GM23338 (cell line): Measurements from ENCODE around the gene EGFL8. TPM values are rescaled to one million over a fixed set of nuclear protein-coding genes. Genes with fewer than 3 reads are reported as not detected.

ENCODE experiments used
- ATAC-seq: fragments of 200-7000 bp; cut with Tn5 transposase; 3 replicates; pipeline ENCODE4 v1.9.1; 2020
- DNase-seq: peaks from one replicate; pipeline ENCODE4 v3.0.0-alpha.2; 2015; ENCODE audit warnings: low spot score
- H2AFZ ChIP-seq: fragments of 200-600 bp; sonication (generic); 2 replicates; pipeline ENCODE4 v1.8.0; 2016; ENCODE audit warnings: antibody characterized with exemption, mild to moderate bottlenecking, moderate library complexity
- H3F3A ChIP-seq: fragments of 200-600 bp; sonication (generic); replicated peaks from 2 replicates; pipeline ENCODE4 v1.8.0; 2017; ENCODE audit warnings: antibody characterized with exemption, mixed run types, low read depth
- H3K27ac ChIP-seq: fragments of 200-600 bp; sonication (generic); 2 replicates; pipeline ENCODE4 v1.6.1; 2016; ENCODE audit warnings: low read depth
- H3K27me3 ChIP-seq: fragments of 200-600 bp; sonication (generic); 2 replicates; pipeline ENCODE4 v1.8.0; 2016; ENCODE audit warnings: mild to moderate bottlenecking, mixed run types, moderate library complexity; ENCODE audit not compliant: insufficient read depth
- H3K36me3 ChIP-seq: fragments of 200-600 bp; sonication (generic); 2 replicates; pipeline ENCODE4 v1.8.0; 2016; ENCODE audit warnings: mild to moderate bottlenecking; ENCODE audit not compliant: insufficient read depth
- H3K4me1 ChIP-seq: fragments of 200-600 bp; sonication (generic); 2 replicates; pipeline ENCODE4 v1.8.0; 2016; ENCODE audit warnings: mild to moderate bottlenecking, moderate library complexity; ENCODE audit not compliant: insufficient read depth
- H3K4me2 ChIP-seq: fragments of 200-600 bp; sonication (generic); 2 replicates; pipeline ENCODE4 v1.7.1; 2017; ENCODE audit warnings: mixed run types
- H3K4me3 ChIP-seq: fragments of 200-600 bp; sonication (generic); 2 replicates; pipeline ENCODE4 v1.6.1; 2016; ENCODE audit warnings: mixed run types
- H3K79me2 ChIP-seq: fragments of 200-600 bp; sonication (generic); replicated peaks from 2 replicates; pipeline ENCODE4 v1.8.0; 2017; ENCODE audit warnings: mild to moderate bottlenecking; ENCODE audit not compliant: insufficient read depth
- H3K9me2 ChIP-seq: fragments of 200-600 bp; sonication (generic); 2 replicates; pipeline ENCODE4 v1.8.0; 2017; ENCODE audit not compliant: insufficient read depth
- H4K20me1 ChIP-seq: fragments of 200-600 bp; sonication (generic); replicated peaks from 2 replicates; pipeline ENCODE4 v1.8.0; 2017; ENCODE audit warnings: mild to moderate bottlenecking; ENCODE audit not compliant: insufficient read depth
- H3K27ac Mint-ChIP-seq: 2 replicates; pipeline ENCODE4 v1.8.0; 2020; ENCODE audit warnings: inconsistent platforms, mild to moderate bottlenecking, moderate library complexity, mixed read lengths
- H3K27me3 Mint-ChIP-seq: 3 replicates; pipeline ENCODE4 v1.8.0; 2022; ENCODE audit warnings: low read depth, mild to moderate bottlenecking, moderate library complexity, mixed read lengths, inconsistent platforms; ENCODE audit not compliant: insufficient read depth, poor library complexity
- H3K36me3 Mint-ChIP-seq: 3 replicates; pipeline ENCODE4 v1.8.0; 2021; ENCODE audit warnings: low read depth, mild to moderate bottlenecking, inconsistent platforms, moderate library complexity, mixed read lengths
- H3K4me1 Mint-ChIP-seq: 3 replicates; pipeline ENCODE4 v1.8.0; 2020; ENCODE audit warnings: mild to moderate bottlenecking, inconsistent platforms, mixed read lengths
- H3K4me3 Mint-ChIP-seq: 3 replicates; pipeline ENCODE4 v1.8.0; 2021; ENCODE audit warnings: moderate library complexity, mild to moderate bottlenecking, inconsistent platforms, mixed read lengths
- H3K9me3 Mint-ChIP-seq: 3 replicates; pipeline ENCODE4 v1.8.0; 2020; ENCODE audit warnings: moderate library complexity, mild to moderate bottlenecking, inconsistent platforms, mixed read lengths
- CREB1 ChIP-seq: fragments of 250-450 bp; sonication (Bioruptor Pico); IDR thresholded peaks from 2 replicates; pipeline ENCODE4 v1.5.0; 2020; ENCODE audit warnings: low read depth, mild to moderate bottlenecking, moderate library complexity
- EZH2 ChIP-seq: fragments of 200-600 bp; sonication (generic); IDR thresholded peaks from one replicate; pipeline ENCODE4 v1.8.0; 2017; ENCODE audit warnings: antibody characterized with exemption, mild to moderate bottlenecking, low read depth; ENCODE audit not compliant: unreplicated experiment
- EZH2phosphoT487 ChIP-seq: fragments of 200-600 bp; sonication (generic); IDR thresholded peaks from one replicate; pipeline ENCODE4 v1.8.1; 2018; ENCODE audit warnings: antibody characterized with exemption; ENCODE audit not compliant: unreplicated experiment
- JUNB ChIP-seq: IDR thresholded peaks from one replicate; pipeline ENCODE4 v1.6.1; 2016; ENCODE audit warnings: antibody characterized with exemption; ENCODE audit not compliant: unreplicated experiment
- NANOG ChIP-seq: IDR thresholded peaks from 2 replicates; pipeline ENCODE4 v1.6.1; 2016; ENCODE audit warnings: antibody characterized with exemption, borderline replicate concordance
- POLR2AphosphoS5 ChIP-seq: IDR thresholded peaks from 2 replicates; pipeline ENCODE4 v1.6.1; 2016; ENCODE audit warnings: antibody characterized with exemption, low read depth
- STAT1 ChIP-seq: IDR thresholded peaks from one replicate; pipeline ENCODE4 v1.6.1; 2016; ENCODE audit warnings: antibody characterized with exemption; ENCODE audit not compliant: unreplicated experiment
- ZNF114 ChIP-seq: fragments of 250-450 bp; sonication (Bioruptor Pico); IDR thresholded peaks from 2 replicates; pipeline ENCODE4 v1.5.0; 2020; ENCODE audit warnings: mild to moderate bottlenecking, moderate library complexity
- ZNF331 ChIP-seq: fragments of 250-450 bp; sonication (Bioruptor Pico); IDR thresholded peaks from 2 replicates; pipeline ENCODE4 v1.5.0; 2020; ENCODE audit warnings: low read depth, mild to moderate bottlenecking, moderate library complexity
- ZNF462 ChIP-seq: fragments of 250-450 bp; sonication (Bioruptor Pico); IDR thresholded peaks from 2 replicates; pipeline ENCODE4 v1.5.0; 2020; ENCODE audit warnings: mild to moderate bottlenecking, moderate library complexity
- polyA plus RNA-seq: library from polyadenylated mRNA; unstranded; fragments of >200 nt; fragmentation: Nextera tagmentation; extraction: Ambion mirVana; gene quantifications from 2 replicates; pipeline ENCODE4 v1.2.1, GENCODE V29; 2016
- total RNA-seq: library from RNA; depleted of rRNA; stranded (reverse); fragments of >200 nt; shearing (Covaris generic); gene quantifications from 2 replicates; pipeline ENCODE4 v1.2.3, GENCODE V29; 2014
- TF ChIP-seq, protein P1 (sequence below): IDR thresholded peaks from one replicate; pipeline ENCODE4 v1.6.1; 2018; ENCODE audit warnings: antibody characterized with exemption; ENCODE audit not compliant: unreplicated experiment
- TF ChIP-seq, protein P2 (sequence below): IDR thresholded peaks from 2 replicates; pipeline ENCODE4 v1.6.1; 2016; ENCODE audit warnings: antibody characterized with exemption

EGFL8 gene
- total and polyA plus RNA-seq, 2 experiments from 2014 or later: 6.1 to 7.4 TPM

GRCh38 chr6:32132110-32132509 lies 32.3 kb upstream of the EGFL8 start:
- Histone ChIP-seq H3K4me1 (peaks cover 18% of the 10 kb centered on the region), H3K36me3 (no peaks in the 10 kb centered on the region), H3K4me2 (no peak overlapping the region), H3K27ac (no peak overlapping the region), H3K79me2 (peaks cover 10% of the 10 kb centered on the region), H3K4me3 (no peak overlapping the region), H3K9me2 (no peaks in the 10 kb centered on the region), H4K20me1 (no peaks in the 10 kb centered on the region), H3F3A (peaks cover 9% of the 10 kb centered on the region; the same call in 1 of the 2 replicates), H2AFZ (no peak overlapping the region), H3K27me3 (no peaks in the 10 kb centered on the region)
- Mint-ChIP-seq H3K36me3 (no peaks in the 10 kb centered on the region; the same call in 2 of the 3 replicates), H3K4me3 (no peak overlapping the region), H3K27ac (no peak overlapping the region), H3K9me3 (no peaks in the 10 kb centered on the region), H3K4me1 (peaks cover 18% of the 10 kb centered on the region), H3K27me3 (peaks cover 11% of the 10 kb centered on the region)
- DNase-seq: no peak
- no peak for TF ChIP-seq EZH2phosphoT487
- ATAC-seq: no peak

GRCh38 chr6:32133786-32134185 lies 30.6 kb upstream of the EGFL8 start:
- Histone ChIP-seq H3K79me2 (peaks cover 7% of the 10 kb centered on the region; the same call in 1 of the 2 replicates), H3K27me3 (no peaks in the 10 kb centered on the region), H3K4me1 (peaks cover 12% of the 10 kb centered on the region), H3F3A (0 out of 2 replicates have a peak, but pooled peaks cover 3% of the 10 kb centered on the region), H3K27ac (no peak overlapping the region), H2AFZ (no peak overlapping the region), H3K4me2 (no peak overlapping the region), H4K20me1 (no peaks in the 10 kb centered on the region), H3K4me3 (no peak overlapping the region), H3K36me3 (no peaks in the 10 kb centered on the region), H3K9me2 (no peaks in the 10 kb centered on the region)
- H3K27me3 Mint-ChIP-seq: peaks cover 5% of the 10 kb centered on the region
- no peak overlapping the region for H3K27ac Mint-ChIP-seq
- ATAC-seq: no peak
- no peak for DNase-seq
- no peaks in the 10 kb centered on the region for H3K36me3 Mint-ChIP-seq
- no peaks in the 10 kb centered on the region for H3K9me3 Mint-ChIP-seq
- no peak overlapping the region for H3K4me3 Mint-ChIP-seq
- peaks cover 9% of the 10 kb centered on the region; the same call in 2 of the 3 replicates for H3K4me1 Mint-ChIP-seq
- TF ChIP-seq, protein P1, sequence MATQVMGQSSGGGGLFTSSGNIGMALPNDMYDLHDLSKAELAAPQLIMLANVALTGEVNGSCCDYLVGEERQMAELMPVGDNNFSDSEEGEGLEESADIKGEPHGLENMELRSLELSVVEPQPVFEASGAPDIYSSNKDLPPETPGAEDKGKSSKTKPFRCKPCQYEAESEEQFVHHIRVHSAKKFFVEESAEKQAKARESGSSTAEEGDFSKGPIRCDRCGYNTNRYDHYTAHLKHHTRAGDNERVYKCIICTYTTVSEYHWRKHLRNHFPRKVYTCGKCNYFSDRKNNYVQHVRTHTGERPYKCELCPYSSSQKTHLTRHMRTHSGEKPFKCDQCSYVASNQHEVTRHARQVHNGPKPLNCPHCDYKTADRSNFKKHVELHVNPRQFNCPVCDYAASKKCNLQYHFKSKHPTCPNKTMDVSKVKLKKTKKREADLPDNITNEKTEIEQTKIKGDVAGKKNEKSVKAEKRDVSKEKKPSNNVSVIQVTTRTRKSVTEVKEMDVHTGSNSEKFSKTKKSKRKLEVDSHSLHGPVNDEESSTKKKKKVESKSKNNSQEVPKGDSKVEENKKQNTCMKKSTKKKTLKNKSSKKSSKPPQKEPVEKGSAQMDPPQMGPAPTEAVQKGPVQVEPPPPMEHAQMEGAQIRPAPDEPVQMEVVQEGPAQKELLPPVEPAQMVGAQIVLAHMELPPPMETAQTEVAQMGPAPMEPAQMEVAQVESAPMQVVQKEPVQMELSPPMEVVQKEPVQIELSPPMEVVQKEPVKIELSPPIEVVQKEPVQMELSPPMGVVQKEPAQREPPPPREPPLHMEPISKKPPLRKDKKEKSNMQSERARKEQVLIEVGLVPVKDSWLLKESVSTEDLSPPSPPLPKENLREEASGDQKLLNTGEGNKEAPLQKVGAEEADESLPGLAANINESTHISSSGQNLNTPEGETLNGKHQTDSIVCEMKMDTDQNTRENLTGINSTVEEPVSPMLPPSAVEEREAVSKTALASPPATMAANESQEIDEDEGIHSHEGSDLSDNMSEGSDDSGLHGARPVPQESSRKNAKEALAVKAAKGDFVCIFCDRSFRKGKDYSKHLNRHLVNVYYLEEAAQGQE: no peak
- TF ChIP-seq, protein P2, sequence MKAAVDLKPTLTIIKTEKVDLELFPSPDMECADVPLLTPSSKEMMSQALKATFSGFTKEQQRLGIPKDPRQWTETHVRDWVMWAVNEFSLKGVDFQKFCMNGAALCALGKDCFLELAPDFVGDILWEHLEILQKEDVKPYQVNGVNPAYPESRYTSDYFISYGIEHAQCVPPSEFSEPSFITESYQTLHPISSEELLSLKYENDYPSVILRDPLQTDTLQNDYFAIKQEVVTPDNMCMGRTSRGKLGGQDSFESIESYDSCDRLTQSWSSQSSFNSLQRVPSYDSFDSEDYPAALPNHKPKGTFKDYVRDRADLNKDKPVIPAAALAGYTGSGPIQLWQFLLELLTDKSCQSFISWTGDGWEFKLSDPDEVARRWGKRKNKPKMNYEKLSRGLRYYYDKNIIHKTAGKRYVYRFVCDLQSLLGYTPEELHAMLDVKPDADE: no peak
- TF ChIP-seq POLR2AphosphoS5 (no peak), ZNF331 (no peak), ZNF114 (CRISPR knock-in tag) (no peak), CREB1 (CRISPR knock-in tag) (no peak), STAT1 (no peak), EZH2phosphoT487 (no peak), ZNF462 (CRISPR knock-in tag) (no peak), EZH2 (no peak), JUNB (no peak), NANOG (no peak)
